Choroid plexus epithelial cell (primary cell): ENCODE data around the gene CELF4.

Experiments
- DNase-seq: peaks from one replicate; pipeline ENCODE4 v3.0.0-alpha.2; 2010; ENCODE audit warnings: low read depth
- H3K4me3 ChIP-seq: 2 replicates; pipeline ENCODE4 v1.5.1; 2011; ENCODE audit warnings: low read depth, mild to moderate bottlenecking, control low read depth, low read length, moderate library complexity
- TF ChIP-seq, protein P1 (sequence below): conservative IDR thresholded peaks from 2 replicates; pipeline ENCODE4 v1.5.1; 2011; ENCODE audit warnings: low read depth, mild to moderate bottlenecking, control low read depth, inconsistent platforms, low read length, moderate library complexity

CELF4 gene

DNA sequence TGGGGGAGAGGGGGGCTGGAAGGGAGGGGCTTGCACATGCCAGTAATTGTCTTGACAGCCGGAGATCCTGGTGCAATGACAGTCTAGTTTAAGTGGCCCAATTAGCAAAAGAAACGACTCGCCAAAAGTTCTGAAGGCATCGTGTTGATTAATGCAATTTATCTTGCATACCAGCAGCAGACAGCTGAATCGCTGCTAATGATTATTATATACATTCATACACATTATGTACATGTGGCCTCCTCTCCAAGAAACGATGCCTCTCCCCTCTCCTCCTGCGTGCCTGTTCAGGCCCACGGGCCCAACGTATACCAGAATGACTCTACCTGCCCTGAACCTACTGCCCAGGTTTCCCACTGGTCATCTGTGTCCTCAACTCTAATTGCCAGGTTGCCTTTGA lies 214.5 kb downstream of the CELF4 start:
- DNase-seq, result no peak
- TF ChIP-seq, protein P1, sequence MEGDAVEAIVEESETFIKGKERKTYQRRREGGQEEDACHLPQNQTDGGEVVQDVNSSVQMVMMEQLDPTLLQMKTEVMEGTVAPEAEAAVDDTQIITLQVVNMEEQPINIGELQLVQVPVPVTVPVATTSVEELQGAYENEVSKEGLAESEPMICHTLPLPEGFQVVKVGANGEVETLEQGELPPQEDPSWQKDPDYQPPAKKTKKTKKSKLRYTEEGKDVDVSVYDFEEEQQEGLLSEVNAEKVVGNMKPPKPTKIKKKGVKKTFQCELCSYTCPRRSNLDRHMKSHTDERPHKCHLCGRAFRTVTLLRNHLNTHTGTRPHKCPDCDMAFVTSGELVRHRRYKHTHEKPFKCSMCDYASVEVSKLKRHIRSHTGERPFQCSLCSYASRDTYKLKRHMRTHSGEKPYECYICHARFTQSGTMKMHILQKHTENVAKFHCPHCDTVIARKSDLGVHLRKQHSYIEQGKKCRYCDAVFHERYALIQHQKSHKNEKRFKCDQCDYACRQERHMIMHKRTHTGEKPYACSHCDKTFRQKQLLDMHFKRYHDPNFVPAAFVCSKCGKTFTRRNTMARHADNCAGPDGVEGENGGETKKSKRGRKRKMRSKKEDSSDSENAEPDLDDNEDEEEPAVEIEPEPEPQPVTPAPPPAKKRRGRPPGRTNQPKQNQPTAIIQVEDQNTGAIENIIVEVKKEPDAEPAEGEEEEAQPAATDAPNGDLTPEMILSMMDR, result no peak
- H3K4me3 ChIP-seq, result no peak overlapping the region

DNA sequence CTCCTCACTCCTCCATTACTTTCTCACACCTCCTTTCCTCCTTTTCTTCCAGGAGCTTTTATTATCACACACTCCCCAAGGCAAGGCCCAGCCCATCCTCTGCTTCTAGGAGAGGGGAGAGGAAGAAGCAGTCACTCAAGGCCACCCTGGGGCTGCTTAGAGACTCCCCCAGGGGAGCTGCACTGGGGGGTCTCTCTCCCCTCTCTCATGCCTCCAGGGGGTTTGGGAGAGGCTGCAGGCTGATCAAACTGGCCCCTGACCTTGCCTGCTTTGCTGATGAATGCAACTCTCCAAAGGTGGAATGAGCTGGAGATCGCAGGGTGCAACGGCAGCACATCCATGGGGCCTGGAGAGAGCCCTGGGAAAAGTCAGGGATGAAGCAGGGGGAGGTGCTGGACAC lies 216.9 kb downstream of the CELF4 start:
- H3K4me3 ChIP-seq, result no peak overlapping the region
- DNase-seq, result no peak
- TF ChIP-seq, protein P1, result no peak

DNA sequence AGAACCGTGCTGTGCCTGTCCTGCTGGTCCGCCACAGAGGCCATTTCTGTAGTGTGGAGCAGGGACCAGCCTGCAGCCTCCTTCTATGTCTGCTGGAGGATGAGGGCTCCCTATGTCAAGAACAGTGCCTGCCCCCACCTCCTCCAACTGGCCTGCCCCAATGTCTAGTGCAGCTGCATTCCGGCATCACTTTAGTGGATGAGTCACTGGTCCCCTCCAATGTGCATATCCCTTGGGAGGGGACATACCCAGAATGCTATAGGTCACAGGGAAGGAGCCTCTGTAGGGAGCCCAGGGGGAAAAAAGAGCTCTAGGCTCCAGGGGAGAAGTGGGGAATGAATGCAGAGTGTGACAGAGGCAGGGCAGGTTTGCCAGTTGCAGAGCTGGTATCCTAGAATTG lies 219.6 kb downstream of the CELF4 start:
- TF ChIP-seq, protein P1, result no peak
- H3K4me3 ChIP-seq, result no peak overlapping the region
- no peak for DNase-seq

GRCh38 chr18:37343542-37343851 lies 222.1 kb downstream of the CELF4 start:
- no peak for DNase-seq
- H3K4me3 ChIP-seq, result no peak overlapping the region
- TF ChIP-seq, protein P1, result no peak

DNA sequence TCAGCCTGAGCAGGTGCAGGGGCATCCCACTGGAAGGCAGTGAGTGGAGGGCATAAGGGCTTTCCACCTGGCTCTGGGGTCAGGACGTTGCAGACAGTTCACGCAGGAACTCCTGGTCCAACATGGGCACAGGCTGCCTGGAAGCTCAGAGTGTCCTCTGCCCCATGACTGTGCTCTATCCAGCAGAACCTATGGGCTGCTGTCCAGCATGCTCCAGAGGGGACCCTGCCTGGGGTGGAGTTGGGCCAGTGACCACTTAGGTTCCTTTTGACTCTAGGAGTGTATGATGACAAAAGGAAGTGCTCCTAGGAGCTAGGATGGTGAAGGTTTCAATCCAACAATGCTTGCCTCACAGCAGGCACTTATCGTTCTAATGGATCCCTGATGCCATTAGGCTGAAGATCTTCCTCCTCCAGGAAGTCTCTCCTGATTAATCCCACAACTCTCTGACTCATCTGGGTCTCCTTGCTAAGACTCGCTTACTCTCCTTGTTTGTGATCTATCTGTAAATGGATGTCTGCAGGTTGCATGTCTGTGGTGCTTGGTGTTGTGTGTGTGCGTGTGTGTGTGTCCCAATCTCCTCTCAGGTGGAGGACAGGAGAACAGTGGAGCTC lies 224.0 kb downstream of the CELF4 start:
- DNase-seq, result no peak
- H3K4me3 ChIP-seq, result no peak overlapping the region
- TF ChIP-seq, protein P1, result no peak

- no peak for DNase-seq
- H3K4me3 ChIP-seq, result no peak overlapping the region
- TF ChIP-seq, protein P1, result no peak
Measured at GRCh38 chr18:37341016-37341415, 224.6 kb downstream of the CELF4 start.

GRCh38 chr18:37339701-37340215 lies 225.8 kb downstream of the CELF4 start:
- no peak overlapping the region for H3K4me3 ChIP-seq
- TF ChIP-seq, protein P1, result no peak
- DNase-seq, result no peak
